Stimulated activated CD8-positive, alpha-beta memory T cell treated with anti-CD3 and anti-CD28 coated beads, Interleukin-4, amount 100 ng/mL, for 4 hours (primary cell): ENCODE results near the gene CNIH1.
"Not testable (repeated sequence)": the region's sequence is repeated elsewhere in the genome, so short reads cannot be mapped to it uniquely, and the experiment has no call there.

ENCODE experiments used
- DNase-seq, 2 donors: peaks; one replicate each; pipeline ENCODE4 v3.0.0-alpha.2; 2020; ENCODE audit warnings: low read depth in 2 of 2, low spot score in 1 of 2

CNIH1 gene

GRCh38 chr14:54435500-54435981, 5.6 kb downstream of the CNIH1 start:
- DNase-seq: no peak

- DNase-seq: no peak
These were observed 12.6 kb downstream of the CNIH1 start for GRCh38 chr14:54428527-54428926.

- no peak for DNase-seq
These were observed 13.3 kb downstream of the CNIH1 start for GRCh38 chr14:54427871-54428270.

- no peak for DNase-seq
These were observed 15.5 kb downstream of the CNIH1 start for GRCh38 chr14:54425537-54426274.

GRCh38 chr14:54425068-54425467, 16.1 kb downstream of the CNIH1 start:
- no peak for DNase-seq

GRCh38 chr14:54424479-54424901, 16.7 kb downstream of the CNIH1 start:
- DNase-seq: no peak

GRCh38 chr14:54423991-54424390, 17.2 kb downstream of the CNIH1 start:
- no peak for DNase-seq

- no peak for DNase-seq
These were observed 20.6 kb downstream of the CNIH1 start for GRCh38 chr14:54420478-54421142.

- DNase-seq: no peak
These were observed 29.8 kb downstream of the CNIH1 start for GRCh38 chr14:54411371-54411770.

- DNase-seq: no peak
These were observed 31.0 kb downstream of the CNIH1 start for GRCh38 chr14:54410215-54410614.

GRCh38 chr14:54403401-54404005, 37.7 kb downstream of the CNIH1 start:
- DNase-seq: not testable (repeated sequence)

GRCh38 chr14:54399560-54399959, 41.6 kb downstream of the CNIH1 start:
- DNase-seq: no peak

GRCh38 chr14:54396493-54397335, 44.5 kb downstream of the CNIH1 start, which contains the start of gene CDKN3:
Gene CDKN3, plus strand, starts transcription at chr14:54397007. Its CDS starts 62 bp downstream, at chr14:54397069.
- DNase-seq: peak; percentile 88 to 94

GRCh38 chr14:54396183-54396492, 45.0 kb downstream of the CNIH1 start:
- no peak for DNase-seq

- no peak for DNase-seq
These were observed 45.5 kb downstream of the CNIH1 start for GRCh38 chr14:54395716-54396115.

GRCh38 chr14:54395284-54395683, 45.9 kb downstream of the CNIH1 start:
- no peak for DNase-seq

- no peak for DNase-seq
These were observed 46.6 kb downstream of the CNIH1 start for GRCh38 chr14:54394596-54394995.

- not testable (repeated sequence) for DNase-seq
These were observed 47.9 kb downstream of the CNIH1 start for GRCh38 chr14:54392986-54393884.

GRCh38 chr14:54392131-54392859, 48.9 kb downstream of the CNIH1 start:
- no peak for DNase-seq

- DNase-seq: no peak
These were observed 53.8 kb downstream of the CNIH1 start for GRCh38 chr14:54387328-54387727.
